ENCODE measurements around the gene HACD2.

HACD2 gene

DNA sequence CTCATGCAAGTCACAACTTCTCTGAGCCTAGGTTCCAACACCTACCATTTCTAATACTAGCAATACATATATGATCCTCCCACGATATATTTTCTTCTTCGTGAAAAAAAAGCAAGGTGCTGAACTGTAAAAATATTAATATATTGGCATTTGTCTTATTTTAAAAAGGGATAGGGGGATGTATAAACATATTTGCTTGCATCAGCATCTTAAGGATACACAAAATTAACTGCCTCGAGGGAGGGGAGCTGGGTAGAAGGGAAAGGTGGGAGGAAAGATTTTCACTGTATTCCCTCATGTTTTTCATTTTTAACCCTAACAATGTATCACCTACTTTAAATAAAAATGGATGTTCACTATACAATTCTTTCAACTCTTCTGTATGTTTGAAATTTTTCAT, 1.3 kb downstream of the HACD2 start:
- Histone ChIP-seq H3K4me3 (peak overlapping the region in 4 of 7 experiments; percentile 70 to 96 (median 94)), H3K27ac (peak overlapping the region in 2 of 21 experiments; percentile 89 to 94)

DNA sequence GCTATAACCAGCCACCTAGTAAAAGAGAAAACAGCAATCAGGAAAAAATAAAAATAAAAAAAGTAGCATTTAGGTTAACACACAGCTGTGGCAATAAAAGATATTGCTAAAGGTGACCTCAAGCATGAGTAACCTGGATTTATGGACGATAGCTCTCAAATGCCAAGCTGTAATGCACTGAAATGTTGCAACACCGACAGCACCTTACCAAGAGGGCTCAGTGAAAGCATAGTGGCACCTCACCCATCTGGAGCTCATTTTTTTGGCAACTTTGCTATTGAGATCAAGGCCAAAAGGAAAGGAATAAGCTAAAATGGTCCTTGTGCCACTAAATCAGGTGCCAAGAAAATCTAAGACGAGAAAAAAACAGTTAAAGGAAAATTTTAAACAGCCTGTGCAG, 2.5 kb downstream of the HACD2 start:
- H3K27ac ChIP-seq, result no peak overlapping the region

DNA sequence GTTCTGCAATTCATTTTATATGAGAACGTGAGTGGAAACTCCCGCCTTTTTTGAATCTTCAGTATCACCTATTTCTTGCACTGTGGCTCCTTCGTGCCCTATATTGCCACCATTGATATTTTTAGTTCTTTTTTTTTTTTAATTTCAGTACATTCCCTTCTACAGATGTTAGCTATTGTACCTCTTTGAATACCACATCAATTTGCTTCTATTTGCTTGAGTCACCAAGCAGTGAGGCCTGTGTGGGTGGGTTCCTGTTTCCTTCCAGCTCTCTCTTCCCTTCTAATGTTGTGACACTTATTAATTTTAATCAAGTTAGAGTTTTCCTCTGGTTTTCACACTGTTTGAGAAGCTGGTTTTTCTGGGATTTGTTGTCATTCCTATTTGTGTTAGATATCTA, 8.7 kb downstream of the HACD2 start:
- Histone ChIP-seq H3K27ac (peak overlapping the region in 4 of 21 experiments; percentile 2 to 38 (median 13)), H3K4me3 (no peak overlapping the region)

More for the DNA sequence above, 2.5 kb downstream of the HACD2 start:
- H3K4me3 ChIP-seq, result no peak overlapping the region

DNA sequence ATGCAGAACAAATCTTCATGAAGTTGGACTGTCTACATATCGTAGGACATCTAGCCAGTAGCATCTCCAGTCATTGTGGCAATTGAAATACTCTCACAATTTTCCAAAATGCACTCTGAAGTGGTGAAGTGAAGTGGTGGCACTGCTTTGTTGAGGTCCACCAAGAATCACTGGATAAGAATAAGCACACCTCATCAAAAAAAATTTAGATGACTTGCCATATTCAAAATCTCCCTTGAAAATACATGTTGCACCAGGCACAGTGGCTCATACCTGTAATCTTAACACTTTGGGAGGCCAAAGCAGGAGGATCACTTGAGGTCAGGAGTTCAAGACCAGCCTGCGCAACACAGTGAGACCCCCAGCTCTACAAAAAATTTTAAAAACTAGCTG, 12.9 kb downstream of the HACD2 start:
- Histone ChIP-seq H3K4me3 (no peak overlapping the region), H3K27ac (no peak overlapping the region)

DNA sequence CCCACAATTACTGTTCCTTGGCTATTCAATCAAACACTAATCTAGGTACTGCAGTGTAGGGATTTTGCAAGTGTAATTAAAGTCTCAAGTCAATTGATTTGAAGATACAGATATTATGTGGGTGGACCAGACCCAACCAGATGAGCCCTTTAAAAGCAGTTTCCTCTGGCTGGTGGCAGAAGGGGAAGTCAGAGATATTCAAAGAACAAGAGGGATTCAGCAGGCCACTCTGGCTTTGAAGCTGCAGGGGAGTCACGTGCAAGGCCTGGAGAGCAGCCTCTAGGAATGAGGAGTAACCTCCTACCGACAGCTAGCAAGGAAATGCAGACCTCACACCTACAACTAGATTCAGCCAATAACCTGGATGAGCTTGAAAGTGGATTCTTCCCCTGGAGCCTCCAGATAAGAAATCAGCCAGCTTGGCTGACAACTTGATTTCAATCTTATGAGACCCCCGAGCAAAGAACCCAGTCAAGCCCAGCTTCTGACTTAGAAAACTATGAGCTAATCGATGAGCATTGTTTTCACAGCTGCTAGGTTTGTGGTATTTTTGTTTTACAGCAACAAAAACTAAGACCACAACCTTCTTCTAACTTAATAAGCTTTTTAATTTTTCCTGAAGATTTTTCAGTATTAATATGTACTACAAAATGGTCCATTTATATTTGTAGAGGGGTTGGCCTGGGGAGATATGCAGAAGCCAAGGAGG, 13.4 kb downstream of the HACD2 start:
- H3K4me3 ChIP-seq, result no peak overlapping the region
- H3K27ac ChIP-seq, result peak overlapping the region in 1 of 21 experiments; percentile 13

DNA sequence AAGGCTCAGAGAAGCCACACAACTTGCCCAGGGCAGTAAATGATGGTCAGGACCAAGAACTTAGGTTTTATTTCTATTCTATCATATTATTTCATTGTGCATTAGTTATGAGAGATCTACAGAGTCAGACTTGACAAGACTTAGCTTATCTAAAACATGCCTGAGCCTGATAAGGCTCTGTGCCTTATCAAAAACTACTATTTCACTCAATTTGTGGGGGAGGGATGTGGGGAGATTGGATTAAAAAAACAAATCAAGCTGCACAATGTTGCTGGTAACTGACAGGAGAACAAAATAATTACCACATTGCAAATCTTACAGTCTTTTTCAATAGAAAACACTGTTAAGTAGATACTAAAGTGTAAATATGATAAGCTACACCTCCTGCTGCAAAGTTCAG, 16.0 kb downstream of the HACD2 start:
- H3K27ac ChIP-seq, result no peak overlapping the region
- no peak overlapping the region for H3K4me3 ChIP-seq

DNA sequence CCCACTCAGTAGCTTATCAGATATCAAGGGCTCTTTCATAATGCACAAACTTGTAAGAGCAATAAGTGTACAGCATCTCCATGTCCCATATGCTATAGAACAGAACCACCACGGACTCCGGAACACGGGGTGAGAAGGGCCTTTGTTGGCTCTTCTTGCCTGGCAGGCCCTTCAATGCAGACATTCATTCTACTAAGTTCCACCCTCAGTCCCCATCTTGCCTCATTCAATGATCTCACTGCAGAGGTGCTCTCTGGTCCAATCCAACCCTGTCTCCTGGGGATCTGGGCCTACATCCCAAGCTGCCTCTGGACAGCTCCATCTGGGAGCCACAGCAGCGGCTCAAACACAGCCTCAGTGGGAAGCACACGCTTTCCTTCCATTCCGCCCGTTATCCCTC, 16.8 kb downstream of the HACD2 start:
- Histone ChIP-seq H3K4me3 (no peak overlapping the region), H3K27ac (no peak overlapping the region)

DNA sequence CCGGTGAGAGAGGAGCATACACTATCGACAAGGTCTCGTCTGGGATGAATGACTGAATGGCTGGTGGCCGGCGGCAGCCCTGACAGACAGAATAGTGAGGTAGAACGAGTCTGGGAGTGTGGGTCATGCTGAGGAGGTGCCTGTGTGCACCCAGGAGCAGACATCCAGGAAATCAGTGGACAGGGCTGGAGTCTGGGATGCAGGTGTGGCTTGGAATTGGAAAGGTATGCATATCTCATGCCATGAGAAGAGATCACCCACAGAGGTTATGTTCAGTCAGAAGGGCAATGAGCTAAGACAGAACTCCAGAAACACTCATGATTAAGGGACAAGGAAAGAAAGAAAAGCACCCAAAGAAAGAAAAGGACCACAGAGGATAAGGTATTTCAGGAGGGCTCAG, 20.8 kb downstream of the HACD2 start:
- H3K4me3 ChIP-seq, result no peak overlapping the region
- H3K27ac ChIP-seq, result no peak overlapping the region

DNA sequence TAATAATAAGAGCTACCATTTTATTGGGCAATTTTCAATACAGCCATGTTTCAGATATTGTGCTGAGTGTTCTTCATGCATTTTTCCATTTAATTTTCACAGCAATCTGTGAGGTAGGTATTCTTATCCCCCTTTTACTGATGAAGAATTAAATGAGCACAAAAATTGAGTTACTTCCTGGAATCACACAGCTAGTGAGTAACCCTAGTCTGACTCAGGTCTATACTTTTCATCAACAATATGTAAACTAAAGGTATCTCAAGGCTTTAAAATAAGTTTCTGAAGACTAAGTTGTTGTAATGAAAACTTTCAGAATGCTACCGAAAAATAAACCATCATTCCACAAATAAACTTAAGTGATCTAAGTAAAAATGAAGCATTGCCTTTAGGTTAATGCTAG, 22.3 kb downstream of the HACD2 start:
- Histone ChIP-seq H3K4me3 (no peak overlapping the region), H3K27ac (no peak overlapping the region)

DNA sequence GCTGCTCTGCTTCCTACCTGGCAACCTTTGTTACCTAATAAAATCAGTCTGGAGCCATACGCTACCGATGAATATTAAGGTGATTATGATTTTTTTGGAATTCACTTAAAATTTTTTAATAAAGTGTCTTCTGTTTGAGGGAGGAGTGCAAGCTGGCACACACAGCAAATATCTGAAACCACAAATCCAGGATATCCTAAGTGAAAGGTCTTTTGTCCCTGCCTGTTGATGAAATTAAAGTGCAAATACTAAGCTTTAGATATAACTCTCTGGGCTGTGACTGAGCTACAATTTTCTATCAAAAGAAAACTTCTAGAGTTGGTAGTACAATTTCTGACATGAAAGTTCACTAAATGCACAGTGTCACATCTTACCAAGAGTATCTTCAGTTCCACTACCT, 23.7 kb downstream of the HACD2 start:
- no peak overlapping the region for H3K4me3 ChIP-seq
- no peak overlapping the region for H3K27ac ChIP-seq

DNA sequence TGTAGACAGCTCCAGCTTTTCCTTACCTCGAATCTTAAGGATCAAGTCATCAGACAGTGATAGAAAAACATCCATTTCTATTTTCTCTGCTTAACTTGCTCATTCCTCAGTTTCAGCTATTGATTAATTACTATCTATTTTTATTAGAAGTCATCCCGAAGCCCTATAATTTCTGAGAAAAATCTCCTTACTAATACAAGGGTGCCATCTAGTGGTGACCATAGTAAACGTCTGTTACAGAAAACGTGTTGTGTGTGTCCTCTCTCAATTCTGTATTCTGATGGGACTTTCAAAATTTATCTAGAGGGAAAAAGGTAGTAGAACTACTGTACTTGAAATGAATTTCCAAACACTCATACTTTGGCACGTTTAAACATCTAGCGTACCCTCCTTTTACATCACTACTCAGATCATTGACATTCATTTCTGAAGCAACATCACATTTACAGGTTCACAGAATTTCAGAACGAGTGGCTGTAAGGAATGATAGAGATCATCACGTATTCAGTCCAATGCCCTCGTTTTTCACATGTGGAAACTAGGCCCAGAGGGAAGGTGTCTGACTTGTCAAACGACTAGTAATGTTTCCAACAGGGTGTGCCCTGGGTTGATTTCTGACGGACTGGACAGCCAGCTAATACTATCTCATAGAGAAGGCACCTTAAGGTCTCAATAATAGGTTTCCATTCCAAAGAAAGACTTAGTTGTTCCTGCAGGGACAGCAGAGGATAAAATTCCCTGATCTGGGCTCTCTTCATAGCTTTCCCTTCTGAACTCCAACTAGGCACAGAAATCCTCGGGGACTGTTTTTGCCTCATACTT, 25.6 kb downstream of the HACD2 start:
- Histone ChIP-seq H3K4me3 (no peak overlapping the region), H3K27ac (no peak overlapping the region)

DNA sequence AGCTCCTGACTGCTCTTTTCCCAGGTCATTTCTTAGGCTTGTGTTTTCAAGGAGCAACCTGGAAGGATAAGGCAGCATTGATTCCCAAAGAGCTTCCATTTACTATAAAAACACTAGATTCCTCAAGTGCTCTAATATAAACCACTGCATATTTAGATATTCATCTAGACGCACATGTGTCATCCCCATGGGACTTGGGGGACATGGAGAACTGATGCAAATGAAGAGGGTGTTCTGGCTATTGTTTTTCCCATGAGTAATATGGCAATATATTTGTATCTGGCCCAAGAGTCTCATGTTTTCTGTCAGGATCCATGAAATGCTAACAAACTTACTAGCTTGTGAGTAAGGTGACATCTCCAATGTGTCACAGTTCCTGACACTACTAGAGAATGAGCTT, 31.3 kb downstream of the HACD2 start:
- Histone ChIP-seq H3K4me3 (no peak overlapping the region), H3K27ac (no peak overlapping the region)

DNA sequence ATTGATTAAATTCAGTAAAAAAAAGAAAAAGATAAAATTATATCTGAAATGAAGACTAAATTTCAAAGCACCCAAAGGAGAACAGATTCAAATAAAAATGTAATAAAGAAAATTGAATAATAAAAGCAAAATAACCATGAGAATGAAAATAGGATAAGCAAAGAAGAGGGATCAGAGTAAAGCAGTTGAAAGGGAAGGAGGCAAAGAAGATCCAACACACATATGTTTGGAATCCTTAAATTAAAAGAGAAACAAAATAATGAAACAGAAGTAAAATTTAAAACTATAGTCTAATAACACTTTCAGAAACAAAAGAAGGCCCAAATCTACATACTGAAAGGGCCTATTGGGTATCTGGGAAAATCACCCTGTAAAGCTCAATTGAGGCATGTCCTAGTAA, 32.1 kb downstream of the HACD2 start:
- H3K27ac ChIP-seq, result no peak overlapping the region
- no peak overlapping the region for H3K4me3 ChIP-seq

DNA sequence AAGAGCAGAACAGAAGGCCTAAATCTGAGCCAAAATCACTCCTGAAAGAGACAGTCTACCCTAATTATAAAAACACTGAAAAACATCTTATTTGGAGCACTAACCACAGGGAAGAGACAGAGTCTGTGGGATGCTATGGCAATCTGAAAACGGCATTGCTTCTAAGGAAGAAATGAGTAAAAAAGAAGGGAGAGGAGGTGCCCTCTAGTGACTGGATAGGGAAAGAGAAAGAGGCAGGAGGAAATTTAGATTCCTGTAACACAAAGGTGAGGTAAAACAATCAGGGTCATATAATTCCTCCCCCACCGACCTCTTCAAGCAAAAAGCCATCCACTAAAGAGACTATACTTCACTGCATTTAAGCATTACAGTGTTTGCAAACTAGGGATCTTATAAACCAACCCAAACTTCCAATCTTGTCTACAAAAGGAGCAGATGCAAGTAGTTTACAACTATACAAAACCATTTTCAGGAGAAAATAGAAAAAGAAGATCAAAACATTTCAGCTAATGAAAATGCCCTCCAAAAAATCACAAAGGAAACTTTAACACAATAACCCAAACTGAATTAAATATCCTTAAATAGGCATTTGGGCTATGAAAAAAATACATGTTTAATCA, 32.6 kb downstream of the HACD2 start:
- no peak overlapping the region for H3K4me3 ChIP-seq
- no peak overlapping the region for H3K27ac ChIP-seq

DNA sequence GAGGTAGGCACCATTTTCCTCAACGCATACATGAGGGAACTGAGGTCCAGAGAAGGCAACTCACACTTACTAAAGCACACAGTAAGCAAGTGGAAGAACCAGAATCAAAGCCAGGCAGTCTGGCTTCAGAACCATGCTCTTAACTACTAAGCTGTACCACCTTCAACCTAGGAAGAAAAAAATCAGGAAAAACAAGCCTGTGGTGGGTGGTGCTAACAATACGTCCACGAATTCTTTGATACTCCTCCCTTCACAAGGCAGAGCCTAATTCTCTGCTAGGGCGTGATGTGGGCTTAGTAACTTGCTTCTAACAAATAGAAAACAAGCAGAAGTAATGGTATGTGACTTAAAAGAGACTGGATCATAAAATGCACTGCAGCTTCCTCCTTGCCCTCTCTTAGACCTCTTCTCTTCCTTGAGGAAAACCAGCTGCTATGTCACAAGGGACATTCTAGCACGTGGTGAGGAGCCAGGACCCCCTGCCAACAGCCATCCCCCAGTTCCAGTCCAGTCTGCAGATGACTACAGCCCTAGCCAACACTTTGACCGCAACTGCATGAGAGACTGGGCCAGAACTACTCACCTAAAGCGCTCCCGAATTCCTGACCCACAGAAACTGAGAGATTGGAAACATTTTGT, 36.9 kb downstream of the HACD2 start:
- Histone ChIP-seq H3K27ac (no peak overlapping the region), H3K4me3 (no peak overlapping the region)

DNA sequence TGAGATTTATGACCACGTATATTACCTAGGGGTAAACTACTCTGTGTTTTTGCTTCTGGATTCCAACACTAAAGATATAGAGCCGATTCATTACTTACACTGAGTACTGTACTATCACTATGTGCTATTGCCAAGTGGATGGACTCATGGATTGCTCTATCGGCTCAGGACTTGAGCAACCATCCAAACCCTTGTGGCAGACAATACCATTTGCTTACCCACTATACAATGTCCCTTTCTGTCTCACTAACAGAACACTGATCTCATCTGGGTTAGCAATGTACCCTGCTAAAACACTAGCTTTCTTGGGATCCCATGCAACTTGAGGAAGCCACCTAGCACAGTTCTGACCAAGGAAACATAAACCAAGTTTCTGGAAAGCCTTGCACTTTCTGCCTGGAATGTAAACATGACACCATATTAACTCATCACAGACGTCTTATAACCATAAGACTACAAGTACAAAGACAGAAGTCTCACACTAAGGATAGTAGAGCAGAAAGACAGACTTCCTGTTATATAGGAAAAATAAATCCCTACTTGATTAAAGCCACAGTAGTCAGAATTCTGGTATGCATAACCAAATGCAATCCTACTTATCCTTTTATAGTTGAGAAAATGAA, 38.6 kb downstream of the HACD2 start:
- Histone ChIP-seq H3K4me3 (no peak overlapping the region), H3K27ac (peak overlapping the region in 1 of 21 experiments; percentile 2)

DNA sequence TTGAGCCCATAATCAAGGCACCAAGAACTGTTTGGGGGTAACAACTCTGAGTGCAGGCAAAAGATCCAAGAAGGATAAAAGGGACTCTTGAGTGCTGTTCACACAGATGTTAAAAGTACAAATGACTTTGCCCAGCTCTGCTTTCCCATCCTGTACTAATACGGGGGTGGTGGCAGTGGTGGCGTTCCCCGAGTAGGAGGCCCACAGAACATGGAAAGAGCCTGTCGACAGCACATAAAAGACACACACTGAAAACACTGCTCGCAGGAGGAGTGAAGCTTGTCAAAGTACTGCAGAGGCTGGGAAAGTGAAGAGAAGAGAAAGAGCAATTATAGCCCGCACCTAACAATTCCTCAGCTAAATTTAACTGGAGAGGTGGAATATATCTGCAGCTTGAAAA, 40.9 kb downstream of the HACD2 start:
- Histone ChIP-seq H3K27ac (no peak overlapping the region), H3K4me3 (no peak overlapping the region)

DNA sequence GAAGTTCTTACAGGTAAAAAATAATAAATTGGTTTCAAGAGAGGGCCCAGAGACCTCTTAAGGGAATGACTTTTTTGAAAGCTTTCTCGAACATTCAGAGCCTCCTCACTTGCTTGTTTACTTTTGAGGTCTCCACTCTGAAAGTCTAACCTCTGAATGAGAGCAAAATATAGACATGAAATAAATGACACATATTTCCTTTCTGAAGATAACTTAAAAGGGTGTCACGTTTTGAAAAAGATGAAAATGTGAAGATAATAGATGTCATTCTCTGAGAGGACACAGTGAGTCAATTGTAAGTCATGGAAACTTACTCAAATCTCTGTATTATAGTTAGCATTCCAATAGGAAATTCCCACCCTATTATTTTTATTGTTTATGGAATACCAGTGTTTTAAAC, 44.6 kb downstream of the HACD2 start:
- H3K4me3 ChIP-seq, result no peak overlapping the region
- H3K27ac ChIP-seq, result no peak overlapping the region

DNA sequence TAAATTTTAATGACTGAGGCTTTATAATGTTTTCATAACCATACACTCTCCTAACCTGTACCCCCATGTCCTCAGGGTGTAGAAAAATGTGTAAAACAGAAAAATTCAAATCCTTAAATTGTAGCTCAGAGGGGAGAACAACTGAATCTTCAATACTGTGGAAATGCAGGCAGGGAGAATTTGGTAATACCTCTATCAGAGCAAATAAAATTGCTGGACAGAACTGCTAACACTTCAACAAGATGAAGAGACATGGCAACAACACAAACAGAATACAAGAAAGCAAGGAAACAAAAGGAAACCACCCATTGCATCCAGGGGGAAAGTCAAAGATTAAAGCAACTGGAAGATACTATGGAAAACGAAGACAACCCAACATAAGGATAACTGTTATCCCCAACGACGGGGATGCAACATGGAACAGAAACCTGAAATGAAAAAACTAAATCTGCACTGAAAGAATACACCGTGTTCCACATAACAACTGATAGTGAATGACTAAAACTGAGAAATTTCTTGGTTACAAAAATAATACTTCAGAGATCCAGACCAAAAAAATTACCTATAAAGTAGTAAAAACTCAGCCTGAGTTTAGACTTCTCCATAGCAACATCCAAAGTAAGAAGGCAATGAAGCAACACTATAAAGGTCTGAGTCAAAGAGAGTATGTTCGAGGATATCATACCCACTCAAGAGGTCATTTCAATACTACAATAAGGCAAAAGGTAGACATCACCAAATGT, 48.5 kb downstream of the HACD2 start:
- no peak overlapping the region for H3K27ac ChIP-seq

More for the DNA sequence above, 48.5 kb downstream of the HACD2 start:
- H3K4me3 ChIP-seq, result no peak overlapping the region

Data from skin epidermis (tissue), 12 donors.